ENCODE measurements around the gene TERT. TPM values are rescaled to one million over a fixed set of nuclear protein-coding genes. Genes with fewer than 3 reads are reported as not detected.
"Not testable (repeated sequence)": the region's sequence is repeated elsewhere in the genome, so short reads cannot be mapped to it uniquely, and the experiment has no call there.

TERT gene
- total and polyA plus RNA-seq, 8 donors: 0.09 to 0.35 (median 0.14) TPM

DNA sequence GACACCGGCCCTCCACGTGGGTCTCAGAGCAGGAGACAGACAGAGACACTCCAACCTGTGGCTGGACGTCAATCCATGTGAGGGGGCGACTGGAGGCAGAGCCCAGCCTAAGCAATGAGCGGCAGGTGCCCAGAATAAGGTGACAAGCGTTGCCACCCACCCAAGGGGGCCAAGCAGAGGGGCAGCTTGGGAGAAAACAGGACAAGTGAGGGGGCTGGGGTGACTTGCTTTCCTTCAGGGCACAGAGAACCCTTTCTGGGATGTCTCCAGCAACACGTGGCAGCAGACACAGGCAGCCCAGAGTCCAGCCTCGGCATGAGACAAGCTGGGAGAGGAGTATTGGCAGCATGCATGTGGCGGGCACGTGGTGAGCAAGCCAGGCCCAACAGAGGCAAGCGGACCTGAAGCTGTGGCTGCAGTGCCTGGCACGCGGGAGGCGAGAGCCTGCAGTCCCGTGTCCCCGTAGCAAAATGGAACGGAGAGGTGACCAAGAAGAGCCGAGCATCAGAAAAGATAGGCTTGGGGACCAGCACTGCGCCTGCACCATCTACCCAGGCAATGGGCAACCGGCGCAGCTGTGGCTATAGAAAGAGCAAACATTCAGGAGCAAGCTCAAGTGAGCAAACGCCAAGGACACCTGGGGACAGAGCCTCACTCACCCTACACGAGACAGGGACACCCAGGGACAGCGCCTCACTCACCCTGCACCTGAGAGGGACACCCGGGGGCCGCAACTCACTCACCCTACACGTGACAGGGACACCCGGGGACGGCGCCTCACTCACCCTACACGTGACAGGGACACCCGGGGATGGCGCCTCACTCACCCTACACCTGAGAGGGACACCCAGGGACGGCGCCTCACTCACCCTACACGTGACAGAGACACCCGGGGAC, 6.2 kb downstream of the TERT start:
- Histone ChIP-seq H3K9me3 (peaks cover 0 to 8% of the 10 kb centered on the region in 2 donors), H3K27me3 (peaks cover 3 to 22% of the 10 kb centered on the region in 2 donors), H3K27ac (no peak overlapping the region), H3K36me3 (no peaks in the 10 kb centered on the region), H3K4me3 (no peak overlapping the region), H3K4me1 (no peaks in the 10 kb centered on the region)
- DNase-seq (peak in 1 of 4 donors; percentile 65), ATAC-seq (no peak)
- TF ChIP-seq, protein P1, sequence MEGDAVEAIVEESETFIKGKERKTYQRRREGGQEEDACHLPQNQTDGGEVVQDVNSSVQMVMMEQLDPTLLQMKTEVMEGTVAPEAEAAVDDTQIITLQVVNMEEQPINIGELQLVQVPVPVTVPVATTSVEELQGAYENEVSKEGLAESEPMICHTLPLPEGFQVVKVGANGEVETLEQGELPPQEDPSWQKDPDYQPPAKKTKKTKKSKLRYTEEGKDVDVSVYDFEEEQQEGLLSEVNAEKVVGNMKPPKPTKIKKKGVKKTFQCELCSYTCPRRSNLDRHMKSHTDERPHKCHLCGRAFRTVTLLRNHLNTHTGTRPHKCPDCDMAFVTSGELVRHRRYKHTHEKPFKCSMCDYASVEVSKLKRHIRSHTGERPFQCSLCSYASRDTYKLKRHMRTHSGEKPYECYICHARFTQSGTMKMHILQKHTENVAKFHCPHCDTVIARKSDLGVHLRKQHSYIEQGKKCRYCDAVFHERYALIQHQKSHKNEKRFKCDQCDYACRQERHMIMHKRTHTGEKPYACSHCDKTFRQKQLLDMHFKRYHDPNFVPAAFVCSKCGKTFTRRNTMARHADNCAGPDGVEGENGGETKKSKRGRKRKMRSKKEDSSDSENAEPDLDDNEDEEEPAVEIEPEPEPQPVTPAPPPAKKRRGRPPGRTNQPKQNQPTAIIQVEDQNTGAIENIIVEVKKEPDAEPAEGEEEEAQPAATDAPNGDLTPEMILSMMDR (IDR thresholded peaks at IDR 0.05): no peak
- intact Hi-C loops (cut with DNase I): no loop called here

GRCh38 chr5:1285883-1286291, 9.0 kb downstream of the TERT start:
- no peak overlapping the region for H3K27ac ChIP-seq
- DNase-seq: peak in 1 of 4 donors; percentile 75
- TF ChIP-seq, protein P1 (IDR thresholded peaks at IDR 0.05): no peak
- H3K4me1 ChIP-seq: no peaks in the 10 kb centered on the region
- ATAC-seq: no peak
- intact Hi-C loops (cut with DNase I): no loop called here
- no peak overlapping the region for H3K4me3 ChIP-seq
- H3K27me3 ChIP-seq: no peaks in the 10 kb centered on the region
- H3K36me3 ChIP-seq: no peaks in the 10 kb centered on the region
- peaks cover 0 to 8% of the 10 kb centered on the region in 2 donors for H3K9me3 ChIP-seq

DNA sequence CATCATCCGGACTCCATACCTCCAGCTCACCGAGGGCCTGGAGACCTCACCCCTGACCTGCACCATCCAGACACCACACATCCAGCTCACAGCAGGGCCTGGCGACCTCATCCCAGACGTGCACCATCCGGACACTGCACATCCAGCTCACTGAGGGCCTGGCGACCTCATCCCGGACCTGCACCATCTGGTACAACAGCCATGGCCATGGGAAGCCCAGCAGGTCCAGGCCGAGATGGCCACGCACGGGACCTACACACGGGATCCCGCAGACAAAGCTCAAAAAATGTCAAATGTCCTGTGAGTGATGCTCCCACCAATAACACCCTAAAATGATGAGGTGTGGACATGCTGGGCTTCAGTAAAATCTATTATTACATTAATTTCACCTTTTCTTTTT, 9.7 kb downstream of the TERT start:
- no peak overlapping the region for H3K27ac ChIP-seq
- intact Hi-C loops (cut with DNase I): no loop called here
- H3K36me3 ChIP-seq: no peaks in the 10 kb centered on the region
- no peaks in the 10 kb centered on the region for H3K27me3 ChIP-seq
- TF ChIP-seq, protein P1 (IDR thresholded peaks at IDR 0.05): no peak
- peaks cover 0 to 8% of the 10 kb centered on the region in 2 donors for H3K9me3 ChIP-seq
- H3K4me1 ChIP-seq: no peaks in the 10 kb centered on the region
- no peak overlapping the region for H3K4me3 ChIP-seq
- no peak for ATAC-seq
- DNase-seq: peak in 1 of 4 donors; percentile 61

DNA sequence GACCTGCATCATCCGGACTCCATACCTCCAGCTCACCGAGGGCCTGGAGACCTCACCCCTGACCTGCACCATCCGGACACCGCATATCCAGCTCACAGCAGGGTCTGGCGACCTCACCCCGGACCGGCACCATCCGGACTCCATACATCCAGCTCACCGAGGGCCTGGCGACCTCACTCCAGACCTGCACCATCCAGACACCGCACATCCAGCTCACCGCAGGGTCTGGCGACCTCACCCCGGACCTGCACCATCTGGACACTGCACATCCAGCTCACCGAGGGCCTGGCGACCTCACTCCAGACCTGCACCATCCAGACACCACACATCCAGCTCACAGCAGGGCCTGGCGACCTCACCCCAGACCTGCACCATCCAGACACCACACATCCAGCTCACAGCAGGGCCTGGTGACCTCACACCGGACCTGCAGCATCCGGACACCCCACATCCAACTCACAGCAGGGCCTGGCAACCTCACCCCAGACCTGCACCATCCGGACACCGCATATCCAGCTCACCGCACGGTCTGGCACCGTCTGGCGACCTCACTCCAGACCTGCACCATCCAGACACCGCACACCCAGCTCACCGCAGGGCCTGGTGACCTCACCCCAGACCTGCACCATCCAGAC, 10.4 kb downstream of the TERT start:
- H3K4me3 ChIP-seq; H3K27ac ChIP-seq; ATAC-seq; intact Hi-C loops (cut with DNase I); H3K27me3 ChIP-seq; H3K4me1 ChIP-seq; H3K36me3 ChIP-seq: not testable (repeated sequence)
- peak in 1 of 4 donors; percentile 49 for DNase-seq
- H3K9me3 ChIP-seq: peaks cover 0 to 14% of the 10 kb centered on the region in 2 donors

GRCh38 chr5:1283729-1284041, 11.2 kb downstream of the TERT start:
- H3K27ac ChIP-seq; H3K27me3 ChIP-seq; intact Hi-C loops (cut with DNase I); ATAC-seq; H3K4me3 ChIP-seq; H3K36me3 ChIP-seq; H3K4me1 ChIP-seq: not testable (repeated sequence)
- DNase-seq: peak in 1 of 4 donors; percentile 75
- peaks cover 0 to 20% of the 10 kb centered on the region in 2 donors for H3K9me3 ChIP-seq

- ATAC-seq; H3K4me3 ChIP-seq; H3K4me1 ChIP-seq; H3K27ac ChIP-seq; intact Hi-C loops (cut with DNase I); H3K27me3 ChIP-seq; H3K36me3 ChIP-seq: not testable (repeated sequence)
- peaks cover 0 to 19% of the 10 kb centered on the region in 2 donors for H3K9me3 ChIP-seq
- peak in 1 of 4 donors; percentile 47 for DNase-seq
Measured at GRCh38 chr5:1282993-1283728, 11.7 kb downstream of the TERT start.

Measured in left lung (tissue), 10 donors.